HG03432 (cell line): ENCODE results near the gene BRSK1.
"Not testable (repeated sequence)": the region's sequence is repeated elsewhere in the genome, so short reads cannot be mapped to it uniquely, and the experiment has no call there.

Source experiments
- ATAC-seq: cut with Tn5 transposase; IDR thresholded peaks from one replicate; pipeline ENCODE4 v1.9.1; 2021; ENCODE audit warnings: mild to moderate bottlenecking, moderate library complexity; ENCODE audit not compliant: unreplicated experiment

Gene BRSK1

DNA sequence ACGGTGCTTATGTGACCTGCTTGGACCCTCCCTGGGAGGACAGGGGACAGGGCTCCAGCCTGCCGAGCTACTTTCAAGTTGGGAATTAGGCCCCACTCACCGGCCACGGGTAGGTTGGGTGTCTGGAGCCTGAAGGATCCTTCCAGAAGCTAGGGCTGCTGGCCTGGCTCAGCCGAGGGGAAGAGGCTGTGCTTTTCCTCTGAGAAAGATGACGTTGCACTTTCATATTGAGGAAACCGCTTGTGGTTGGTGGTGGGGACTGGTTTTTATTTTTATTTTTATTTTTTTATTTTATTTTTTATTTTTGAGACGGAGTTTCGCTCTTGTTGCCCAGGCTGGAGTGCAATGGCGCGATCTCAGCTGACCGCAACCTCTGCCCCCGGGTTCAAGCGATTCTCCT, 41.4 kb downstream of the BRSK1 start, which contains the start of gene TMEM150B:
Gene TMEM150B, minus strand, starts transcription at position 170 of the 400 bp plus-strand sequence. CDS start 4,305 bp downstream, outside the sequence.
- ATAC-seq = no peak

DNA sequence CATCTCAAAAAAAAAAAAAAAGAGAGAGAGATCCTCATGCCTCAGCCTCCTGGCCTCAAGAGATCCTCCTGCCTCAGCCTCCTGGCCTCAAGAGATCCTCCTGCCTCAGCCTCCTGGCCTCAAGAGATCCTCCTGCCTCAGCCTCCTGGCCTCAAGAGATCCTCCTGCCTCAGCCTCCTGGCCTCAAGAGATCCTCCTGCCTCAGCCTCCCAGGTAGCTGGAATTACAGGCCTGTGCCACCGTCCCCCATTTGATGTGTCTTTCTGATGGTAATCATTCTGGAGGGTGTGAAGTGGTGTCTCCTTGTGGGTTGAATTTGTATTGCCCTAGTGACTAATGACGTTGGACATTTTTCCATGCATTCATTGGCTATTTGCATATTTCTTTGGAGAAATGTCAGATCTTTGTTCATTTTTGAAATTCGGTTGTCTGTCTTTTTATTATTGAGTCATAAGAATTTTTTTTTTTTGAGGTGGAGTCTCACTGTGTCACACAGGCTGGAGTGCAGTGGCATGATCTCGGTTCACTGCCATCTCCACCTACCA, 45.0 kb downstream of the BRSK1 start:
- not testable (repeated sequence) for ATAC-seq

DNA sequence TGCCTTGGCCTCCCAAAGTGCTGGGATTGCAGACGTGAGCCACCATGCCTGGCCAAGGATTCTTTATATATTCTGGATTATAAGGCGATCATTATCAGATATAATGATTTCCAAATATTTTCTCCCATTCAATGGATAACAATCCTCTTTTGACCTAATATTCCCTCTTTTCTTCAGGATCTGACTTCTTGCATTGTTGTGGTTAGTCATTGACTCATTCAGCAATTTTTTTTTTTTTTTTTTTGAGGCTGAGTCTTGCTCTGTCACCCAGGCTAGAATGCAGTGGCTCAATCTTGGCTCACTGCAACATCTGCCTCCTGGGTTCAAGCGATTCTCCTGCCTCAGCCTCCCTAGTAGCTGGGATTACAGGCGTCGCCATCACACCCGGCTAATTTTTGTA, 46.0 kb downstream of the BRSK1 start:
- not testable (repeated sequence) for ATAC-seq

DNA sequence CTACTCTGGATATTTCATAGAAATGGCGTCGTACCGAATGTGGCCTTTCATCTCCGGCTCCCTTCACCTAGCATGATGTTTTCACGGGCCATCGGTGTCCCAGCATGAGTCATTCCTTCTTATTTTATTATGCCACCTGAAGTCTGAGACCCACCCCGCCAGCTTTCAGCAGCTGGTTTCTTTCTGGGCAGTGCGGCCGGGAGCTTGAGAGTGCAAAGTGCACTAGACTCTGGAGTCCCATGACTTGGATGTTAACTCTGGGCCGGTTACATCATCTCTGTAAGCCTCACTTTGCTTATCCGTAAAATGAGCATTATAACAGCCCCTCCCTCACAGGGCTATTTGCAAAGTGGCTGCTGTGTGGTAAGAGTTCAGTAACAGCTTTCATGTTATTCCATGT, 50.1 kb downstream of the BRSK1 start:
- no peak for ATAC-seq

DNA sequence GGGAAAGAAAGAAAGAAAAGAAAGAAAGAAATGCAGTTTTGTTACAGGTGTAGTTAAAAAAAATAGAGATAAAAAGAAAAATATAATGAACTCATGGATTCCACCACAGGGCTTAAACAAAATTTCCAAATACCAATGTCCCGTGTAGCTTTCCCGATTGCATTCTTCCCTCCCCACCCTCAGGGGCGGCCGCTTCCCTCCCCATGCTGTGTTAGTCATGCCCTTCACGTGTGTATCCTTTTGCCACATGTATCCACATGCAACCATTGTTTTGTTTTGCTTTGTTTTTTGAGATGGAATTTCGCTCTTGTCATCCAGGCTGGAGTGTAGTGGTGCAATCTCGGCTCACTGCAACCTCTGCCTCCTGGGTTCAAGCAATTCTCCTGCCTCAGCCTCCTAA, 52.3 kb downstream of the BRSK1 start:
- ATAC-seq = no peak

DNA sequence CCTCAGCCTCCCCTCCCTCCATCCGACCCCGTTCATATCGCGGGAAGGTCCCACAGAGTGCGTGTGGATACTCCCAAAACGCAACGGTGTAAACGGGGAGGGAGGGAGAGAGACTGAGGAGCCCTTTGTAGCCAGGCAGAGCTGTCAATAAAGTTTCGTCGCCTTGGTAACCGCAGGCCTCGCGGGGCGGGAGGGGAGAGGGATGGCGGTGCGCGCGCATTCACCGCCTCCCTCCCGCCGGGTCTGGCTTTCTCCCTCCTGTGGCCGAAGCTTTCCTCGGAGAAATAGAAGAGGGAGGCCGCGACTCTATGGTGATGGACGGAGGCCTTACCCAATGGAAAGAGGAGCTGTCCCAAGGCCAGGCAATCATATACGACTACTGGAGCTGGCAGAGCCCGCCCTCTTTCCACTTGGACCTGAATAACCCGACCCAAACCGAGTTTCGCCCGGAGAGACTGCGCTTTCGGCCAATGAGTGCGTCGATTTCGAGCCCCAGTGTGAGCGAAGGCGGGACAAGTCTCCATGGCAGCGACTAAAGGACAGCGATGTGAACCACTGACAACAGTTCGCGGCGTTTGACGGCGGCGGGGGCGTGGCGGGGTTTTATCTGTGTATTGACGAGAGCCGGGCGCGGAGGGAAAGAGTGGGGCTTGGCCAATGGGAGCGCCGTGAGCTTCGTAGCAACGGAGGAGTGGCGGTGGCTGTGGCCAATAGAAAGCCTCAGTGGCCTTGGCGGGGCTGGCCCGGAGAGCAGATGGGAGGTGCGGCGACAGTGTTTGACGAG, 55.5 kb downstream of the BRSK1 start, which contains the start of gene KMT5C:
Gene KMT5C, plus strand, starts transcription at position 772 of the 784 bp plus-strand sequence. CDS start 2,061 bp downstream, outside the sequence.
- ATAC-seq = peak; percentile 82

DNA sequence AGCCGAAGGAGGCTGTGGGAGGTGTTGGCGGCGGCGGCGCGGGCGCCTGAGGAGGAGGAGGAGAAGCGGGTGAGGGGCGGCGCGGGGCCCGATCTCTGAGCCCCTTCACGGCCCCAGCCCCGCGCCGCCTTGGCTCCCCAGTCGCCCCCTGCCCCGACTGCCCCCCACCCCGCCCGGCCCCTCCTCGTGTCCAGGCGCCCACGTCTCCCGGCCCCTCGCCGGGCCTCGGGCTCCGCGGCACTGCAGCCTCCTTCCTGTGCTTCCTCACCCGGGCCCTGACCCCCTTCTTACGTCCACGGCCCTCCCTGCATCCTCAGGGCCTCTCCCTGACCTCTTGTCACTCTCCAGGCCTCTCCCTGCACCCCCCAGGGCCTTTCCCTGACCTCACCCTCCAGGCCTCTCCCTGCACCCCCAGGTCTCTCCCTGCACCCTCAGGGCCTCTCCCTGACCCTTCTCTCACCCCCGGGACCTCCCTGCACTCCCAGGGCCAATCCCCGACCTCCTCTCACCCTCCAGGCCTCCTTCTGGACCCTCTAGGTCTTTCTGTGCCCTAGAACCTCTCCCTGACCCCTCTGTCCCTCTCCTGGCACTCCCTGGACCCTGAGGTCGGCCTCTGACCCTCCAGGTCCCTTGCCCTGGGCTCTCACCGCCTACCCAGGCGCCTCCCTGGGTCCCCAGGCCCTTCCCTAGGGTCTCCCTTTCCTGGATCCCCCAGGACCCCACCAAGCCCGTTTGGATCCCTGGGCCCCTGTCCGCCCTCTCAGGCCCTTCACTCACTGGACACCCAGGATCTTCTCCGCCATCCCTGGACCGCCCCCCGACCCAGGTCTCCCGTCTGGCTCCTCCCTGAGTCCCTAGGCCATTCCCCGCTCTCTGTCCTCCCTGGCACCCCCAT, 56.3 kb downstream of the BRSK1 start:
- no peak for ATAC-seq

DNA sequence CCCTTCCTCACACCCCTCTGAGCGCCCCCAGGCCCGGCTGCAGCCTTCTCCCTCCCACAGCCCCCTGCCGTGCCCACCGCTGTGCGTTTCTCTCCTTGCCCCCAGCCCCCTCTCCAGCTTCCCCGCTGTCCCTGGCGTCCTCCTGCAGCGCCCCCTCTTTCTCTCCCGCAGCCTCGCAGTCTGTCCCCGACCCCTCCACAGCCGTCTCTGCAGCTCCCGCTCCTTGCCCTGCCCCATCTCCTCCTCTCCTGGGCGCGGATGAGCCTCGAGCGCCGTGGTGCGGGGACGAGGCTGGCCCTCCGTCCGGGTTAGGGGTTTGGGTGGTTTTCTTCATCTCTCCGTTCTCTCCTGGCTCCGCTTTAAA, 57.0 kb downstream of the BRSK1 start:
- ATAC-seq = no peak

DNA sequence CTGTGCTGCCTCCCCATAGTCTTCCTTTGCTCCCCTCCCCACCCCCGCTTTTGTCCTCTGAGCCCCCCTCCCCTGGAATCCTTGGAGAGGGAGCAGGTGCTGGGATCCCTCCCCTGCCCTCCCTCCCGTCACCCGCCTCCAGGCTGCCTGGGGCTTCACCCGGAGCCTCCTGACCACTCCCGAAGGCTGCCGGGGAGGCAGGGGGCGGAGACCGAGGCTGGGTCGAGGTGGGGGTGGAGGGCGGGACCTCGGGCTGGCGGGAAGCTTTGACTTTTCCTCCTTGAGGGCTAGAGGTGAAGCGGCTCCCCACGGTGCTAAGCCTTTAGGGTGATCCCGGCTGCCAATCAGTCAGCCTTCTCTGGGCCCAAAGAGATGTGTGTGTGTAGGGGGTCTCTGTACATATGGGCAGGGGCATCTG, 57.4 kb downstream of the BRSK1 start:
- ATAC-seq = no peak

DNA sequence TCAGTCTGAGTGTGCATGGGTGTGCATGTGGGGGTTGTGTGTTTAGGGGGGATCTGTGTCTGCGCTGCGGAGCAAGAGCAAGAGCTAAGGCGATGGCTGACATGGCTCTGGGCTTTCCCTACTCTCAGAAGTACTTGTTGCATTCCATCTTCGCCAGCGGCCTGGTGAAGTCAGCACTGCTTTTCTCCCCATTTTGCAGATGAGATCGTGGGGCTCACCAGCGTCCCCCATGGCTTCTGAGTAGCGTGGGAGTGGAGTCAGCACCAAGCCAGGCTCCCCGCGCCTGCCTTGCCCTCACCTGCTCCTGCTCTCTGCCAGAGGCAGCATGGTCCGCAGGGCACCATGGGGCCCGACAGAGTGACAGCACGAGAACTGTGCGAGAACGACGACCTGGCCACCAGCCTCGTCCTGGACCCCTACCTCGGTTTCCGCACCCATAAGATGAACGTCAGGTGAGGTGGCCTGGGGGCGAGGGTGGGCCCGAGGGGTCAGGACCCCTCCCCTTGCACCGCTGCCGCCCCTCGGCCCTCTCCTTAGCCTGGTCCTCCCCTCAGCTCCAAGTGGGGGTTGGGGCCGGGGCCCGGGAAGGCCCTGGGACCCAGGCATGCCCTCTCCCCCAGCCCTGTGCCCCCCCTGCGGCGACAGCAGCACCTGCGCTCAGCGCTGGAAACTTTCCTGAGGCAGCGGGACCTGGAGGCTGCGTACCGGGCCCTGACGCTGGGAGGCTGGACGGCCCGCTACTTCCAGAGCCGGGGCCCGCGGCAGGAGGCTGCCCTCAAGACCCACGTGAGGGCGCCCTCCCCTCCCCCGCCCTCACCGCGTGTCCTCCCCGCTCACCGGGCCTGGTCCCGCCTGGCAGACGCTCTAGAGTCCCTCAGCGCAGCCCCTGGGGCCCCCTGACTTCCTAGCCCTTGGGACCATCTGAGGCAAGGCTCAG, 58.1 kb downstream of the BRSK1 start:
- no peak for ATAC-seq

DNA sequence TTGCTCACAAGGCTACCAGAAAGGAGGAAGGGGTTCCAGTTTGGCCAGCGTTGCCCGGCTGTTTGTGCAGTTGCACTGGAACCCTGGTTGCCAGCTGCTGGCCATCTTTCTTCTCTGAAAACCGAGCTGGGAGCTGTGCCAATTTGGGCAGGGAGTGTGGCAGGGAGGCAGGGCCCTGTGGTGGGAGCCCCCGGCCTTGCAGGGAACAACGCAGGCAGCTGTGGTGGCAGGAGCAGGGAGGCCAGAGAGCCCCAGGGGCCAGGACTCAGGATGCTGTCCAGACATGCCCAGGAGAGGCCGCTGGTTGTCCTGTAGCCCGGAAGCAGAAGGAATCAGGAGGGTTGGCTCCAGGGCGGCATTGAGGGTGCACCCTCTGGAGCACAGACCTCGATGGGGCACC, 60.6 kb downstream of the BRSK1 start:
- no peak for ATAC-seq

DNA sequence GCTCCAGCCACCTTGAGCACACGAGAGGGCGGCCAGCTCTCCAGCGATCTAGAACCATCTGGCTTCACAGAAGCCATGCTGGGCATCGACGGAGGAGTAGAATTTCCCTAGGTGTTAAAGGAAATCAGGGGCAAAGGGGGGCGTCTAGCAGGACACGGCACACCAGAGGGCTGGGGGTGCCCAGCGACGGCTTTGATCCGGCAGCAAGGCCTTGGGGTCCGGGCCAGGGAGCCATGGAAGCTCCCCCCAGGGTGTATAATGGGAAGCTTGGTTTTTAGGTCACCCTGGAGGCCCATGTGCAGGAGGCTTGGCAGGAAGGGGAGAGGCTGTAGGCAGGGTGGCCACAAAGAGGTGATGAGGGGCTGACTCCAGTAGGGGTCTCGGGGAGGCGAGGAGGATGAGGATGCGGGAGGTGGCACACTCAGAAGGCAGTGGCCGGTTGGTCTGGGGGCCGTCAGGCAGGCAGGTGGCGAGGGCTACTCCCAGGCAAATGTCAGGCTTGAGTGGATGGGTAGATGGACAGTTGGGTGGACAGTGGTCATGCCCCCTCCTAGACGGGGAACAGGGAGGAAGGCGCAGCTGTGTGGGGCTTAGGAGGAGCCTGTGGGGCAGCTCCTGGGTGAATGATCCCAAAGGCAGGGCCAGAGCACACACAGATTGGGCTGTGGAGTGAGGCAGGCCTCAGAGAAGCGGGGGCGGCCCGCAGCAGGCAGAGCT, 61.5 kb downstream of the BRSK1 start:
- ATAC-seq = no peak

DNA sequence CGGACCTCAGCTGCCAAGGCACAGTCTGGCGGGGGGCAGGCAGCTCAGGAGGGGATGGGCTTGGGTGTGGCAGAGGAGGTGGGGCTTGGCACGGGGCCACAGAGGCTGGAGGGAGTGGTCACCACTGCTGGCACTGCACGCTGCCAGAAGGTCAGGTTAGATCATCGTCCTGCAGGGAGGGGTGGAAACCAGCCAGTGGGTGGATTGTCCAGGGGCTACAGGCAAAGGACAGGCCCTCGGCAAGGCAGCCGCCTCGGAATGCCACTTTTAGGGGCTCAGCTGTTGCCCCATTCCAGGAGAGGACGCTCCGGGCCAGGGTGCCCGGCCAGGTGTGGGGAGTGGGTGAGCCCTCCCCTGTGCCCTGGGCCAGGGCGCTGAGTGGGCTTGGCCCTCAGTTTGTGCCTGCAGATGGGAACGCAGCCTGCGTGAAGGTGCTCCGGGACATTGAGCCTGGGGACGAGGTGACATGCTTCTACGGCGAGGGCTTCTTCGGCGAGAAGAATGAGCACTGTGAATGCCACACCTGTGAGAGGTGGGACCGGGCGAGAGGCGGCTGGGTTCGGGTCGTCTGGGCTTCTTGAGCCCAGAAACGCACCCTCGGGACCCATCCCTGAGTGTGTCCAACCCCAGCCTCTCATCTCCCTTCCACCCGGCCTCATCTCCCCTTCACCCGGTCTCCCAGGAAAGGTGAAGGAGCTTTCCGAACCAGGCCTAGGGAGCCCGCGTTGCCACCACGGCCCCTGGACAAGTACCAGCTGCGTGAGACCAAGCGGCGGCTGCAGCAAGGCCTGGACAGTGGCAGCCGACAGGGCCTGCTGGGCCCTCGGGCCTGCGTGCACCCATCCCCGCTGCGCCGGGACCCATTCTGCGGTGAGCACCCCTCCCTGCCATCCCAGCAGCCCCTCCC, 62.3 kb downstream of the BRSK1 start:
- no peak for ATAC-seq

DNA sequence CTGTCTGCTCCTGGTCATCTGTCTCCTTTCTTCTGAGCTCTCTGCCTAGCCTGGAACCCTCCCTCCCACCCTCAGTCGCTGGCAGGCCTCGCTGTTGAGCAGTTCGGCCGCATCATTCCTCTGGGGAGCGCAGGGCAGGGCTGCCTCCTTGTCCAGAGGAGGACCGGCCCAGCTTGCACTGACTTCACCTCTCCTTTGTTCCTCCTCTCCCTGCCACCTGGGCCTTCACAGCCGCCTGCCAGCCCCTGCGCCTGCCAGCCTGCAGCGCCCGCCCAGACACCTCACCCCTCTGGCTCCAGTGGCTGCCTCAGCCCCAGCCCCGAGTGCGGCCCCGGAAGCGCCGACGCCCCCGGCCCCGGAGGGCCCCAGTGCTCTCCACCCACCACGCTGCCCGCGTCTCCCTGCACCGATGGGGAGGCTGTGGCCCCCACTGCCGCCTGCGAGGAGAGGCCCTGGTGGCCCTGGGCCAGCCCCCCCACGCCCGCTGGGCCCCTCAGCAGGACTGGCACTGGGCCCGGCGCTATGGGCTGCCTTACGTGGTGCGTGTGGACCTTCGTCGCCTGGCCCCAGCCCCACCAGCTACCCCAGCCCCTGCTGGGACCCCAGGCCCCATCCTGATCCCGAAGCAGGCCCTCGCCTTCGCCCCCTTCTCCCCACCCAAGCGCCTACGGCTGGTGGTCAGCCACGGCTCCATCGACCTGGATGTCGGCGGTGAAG, 63.1 kb downstream of the BRSK1 start:
- no peak for ATAC-seq

DNA sequence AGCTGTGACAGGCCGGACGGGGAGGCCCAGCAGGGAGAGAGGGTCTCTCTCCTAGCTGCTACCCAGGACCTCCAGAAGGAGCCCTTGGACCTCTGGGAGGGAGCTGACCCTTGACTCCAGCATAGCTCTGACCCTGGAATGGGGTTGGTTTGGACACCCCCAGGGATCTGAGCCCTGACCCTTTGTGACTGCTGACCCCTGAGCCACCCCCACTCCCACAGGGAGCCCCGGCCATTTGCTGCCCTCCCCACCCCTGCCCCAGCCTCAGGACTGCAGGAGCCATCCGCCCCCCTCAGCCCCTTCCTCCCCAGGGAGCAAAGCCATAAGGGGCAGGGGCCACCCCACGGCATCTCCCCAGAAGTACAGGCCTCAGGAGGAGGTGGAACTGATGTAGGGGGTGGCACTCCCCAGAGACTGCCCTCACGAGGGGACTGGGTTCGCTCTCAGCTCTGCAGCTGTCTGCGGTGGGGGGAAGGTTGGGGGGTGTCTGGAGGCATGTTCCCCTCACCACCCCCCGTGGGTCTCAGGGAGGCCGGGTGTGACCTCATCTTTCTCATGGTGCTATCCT, 63.7 kb downstream of the BRSK1 start:
- no peak for ATAC-seq

DNA sequence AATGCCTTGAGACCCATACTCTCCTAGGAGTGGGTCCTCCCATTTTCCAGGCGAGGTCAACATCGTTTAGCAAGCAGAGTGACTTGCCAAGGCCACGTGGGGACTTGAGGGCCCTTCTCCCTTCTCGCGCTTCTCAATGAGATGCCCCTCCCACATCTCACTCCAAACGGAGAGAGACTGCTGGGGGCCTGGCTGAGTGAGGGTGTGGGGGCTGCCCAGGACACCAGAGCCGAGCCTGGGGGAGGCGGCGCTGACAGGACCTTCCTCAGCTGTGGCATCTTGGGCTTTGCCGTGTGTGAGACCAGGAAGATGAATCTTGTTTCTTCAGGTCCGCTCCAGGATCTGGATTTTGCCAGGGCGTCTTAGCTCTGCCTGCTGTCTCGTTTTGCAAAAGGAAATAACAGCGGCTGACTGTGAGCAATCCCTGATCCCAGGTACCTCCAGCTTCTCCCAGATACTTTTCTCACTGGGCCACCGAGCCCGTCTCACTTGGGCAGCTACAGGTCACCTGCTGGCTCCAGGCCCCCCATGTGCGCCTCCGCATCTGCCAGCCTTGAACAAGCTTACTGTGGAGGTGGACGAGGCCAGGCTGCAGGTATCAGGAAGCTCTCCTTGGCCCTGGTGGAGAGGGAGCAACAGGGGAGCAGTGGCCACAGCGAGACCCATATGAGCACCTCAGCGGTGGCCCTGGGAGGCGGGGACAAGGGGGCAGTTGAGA, 64.7 kb downstream of the BRSK1 start:
- no peak for ATAC-seq

DNA sequence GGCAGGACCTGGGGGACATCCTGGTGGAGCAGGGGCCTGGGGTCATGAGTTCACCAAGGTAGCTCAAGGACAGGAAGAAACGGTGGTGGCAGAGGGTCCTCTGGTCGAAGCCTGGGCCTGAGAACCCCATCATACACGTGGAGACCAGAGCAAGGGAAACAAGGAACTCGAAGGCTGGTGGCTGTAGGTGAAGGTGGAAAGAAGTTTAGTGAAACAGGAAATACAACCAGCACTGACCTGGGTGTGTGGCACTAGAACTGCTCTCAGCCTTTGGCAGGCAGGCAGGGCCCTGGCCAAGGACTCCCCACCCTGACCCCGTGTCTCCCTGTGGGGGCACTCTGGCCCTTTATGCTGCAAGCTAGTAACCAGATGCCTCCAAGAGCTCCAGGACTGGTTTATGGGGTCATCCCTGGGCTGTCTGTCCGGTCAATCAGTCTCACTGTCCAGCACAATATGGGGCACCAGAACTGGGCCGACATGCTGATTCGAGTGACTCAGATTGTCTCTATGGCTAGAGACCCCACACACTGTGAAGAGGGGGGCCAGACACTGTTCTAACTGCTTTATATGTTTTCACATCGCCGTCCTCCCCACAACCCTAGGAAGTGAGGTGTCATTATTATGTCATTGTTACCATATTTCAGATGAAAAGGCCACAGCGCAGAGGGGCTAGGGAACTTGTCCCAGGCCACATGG, 67.0 kb downstream of the BRSK1 start:
- ATAC-seq = no peak
